ENCODE results near the gene SLC41A2. TPM values are rescaled to one million over a fixed set of nuclear protein-coding genes. Genes with fewer than 3 reads are reported as not detected.
"Not testable (repeated sequence)": the region's sequence is repeated elsewhere in the genome, so short reads cannot be mapped to it uniquely, and the experiment has no call there.

The SLC41A2 gene
- total RNA-seq, 1 experiment from 2014 or later, result 2.1 TPM

DNA sequence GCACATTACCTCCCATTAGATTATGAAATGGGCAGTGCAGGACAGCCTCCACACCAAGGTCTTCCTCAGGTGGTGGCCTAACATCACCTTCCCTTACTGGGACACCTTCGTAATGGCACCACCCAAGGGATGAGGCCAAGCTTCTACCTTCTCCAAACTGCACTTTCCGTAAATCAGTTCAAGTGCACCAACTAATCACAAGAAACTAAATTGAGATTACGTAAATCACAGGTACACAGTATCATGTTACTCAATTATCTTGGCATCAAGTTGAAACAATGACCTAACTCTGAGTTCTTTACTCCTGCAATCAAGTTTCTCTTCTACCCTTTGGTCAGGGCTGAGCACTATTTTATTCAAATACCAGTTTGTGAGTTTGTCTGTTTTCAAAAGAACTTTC is 13.8 kb downstream of the SLC41A2 start:
- Histone ChIP-seq H3K9me2 (replicated peaks; ENCODE audit: insufficient read depth, low read length) (no peaks in the 10 kb centered on the region), H4K20me1 (ENCODE audit: insufficient read depth, low read depth, low read length) (no peaks in the 10 kb centered on the region), H3K36me3 (ENCODE audit: insufficient read depth, low read length) (no peaks in the 10 kb centered on the region), H3K27ac (ENCODE audit: low read length) (no peak overlapping the region), H3K4me2 (ENCODE audit: low read depth, low read length, poor library complexity, severe bottlenecking) (no peak overlapping the region), H3K4me3 (ENCODE audit: low read length) (no peak overlapping the region), H3K27me3 (ENCODE audit: low read length) (no peaks in the 10 kb centered on the region), H3K79me2 (ENCODE audit: low read length) (no peaks in the 10 kb centered on the region), H2AFZ (ENCODE audit: low read length) (no peak overlapping the region), H3K9me3 (ENCODE audit: low read length) (no peaks in the 10 kb centered on the region), H3K9ac (ENCODE audit: low read length) (no peak overlapping the region), H3K4me1 (ENCODE audit: low read length) (no peaks in the 10 kb centered on the region)
- DNase-seq, result no peak

DNA sequence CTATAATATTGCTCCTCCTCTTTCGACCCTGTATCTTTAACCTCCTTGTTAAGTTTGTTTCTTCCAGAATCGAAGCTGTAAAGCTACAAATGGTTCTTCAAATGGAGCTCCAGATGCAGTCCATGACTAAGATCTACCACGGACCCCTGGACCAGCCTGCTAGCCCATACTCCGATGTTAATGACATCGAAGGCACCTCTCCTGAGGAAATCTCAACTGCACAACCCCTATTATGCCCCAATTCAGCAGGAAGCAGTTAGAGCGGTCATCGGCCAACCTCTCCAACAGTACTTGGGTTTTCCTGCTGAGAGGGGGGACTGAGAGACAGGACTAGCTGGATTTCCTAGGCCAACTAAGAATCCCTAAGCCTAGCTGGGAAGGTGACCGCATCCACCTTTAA is 14.7 kb downstream of the SLC41A2 start:
- not testable (repeated sequence) for H3K27ac ChIP-seq (ENCODE audit: low read length); H4K20me1 ChIP-seq (ENCODE audit: insufficient read depth, low read depth, low read length); DNase-seq; H3K9ac ChIP-seq (ENCODE audit: low read length); H3K4me2 ChIP-seq (ENCODE audit: low read depth, low read length, poor library complexity, severe bottlenecking); H3K9me3 ChIP-seq (ENCODE audit: low read length); H3K79me2 ChIP-seq (ENCODE audit: low read length); H2AFZ ChIP-seq (ENCODE audit: low read length); H3K4me1 ChIP-seq (ENCODE audit: low read length); H3K36me3 ChIP-seq (ENCODE audit: insufficient read depth, low read length); H3K4me3 ChIP-seq (ENCODE audit: low read length); H3K9me2 ChIP-seq (replicated peaks; ENCODE audit: insufficient read depth, low read length); H3K27me3 ChIP-seq (ENCODE audit: low read length)

DNA sequence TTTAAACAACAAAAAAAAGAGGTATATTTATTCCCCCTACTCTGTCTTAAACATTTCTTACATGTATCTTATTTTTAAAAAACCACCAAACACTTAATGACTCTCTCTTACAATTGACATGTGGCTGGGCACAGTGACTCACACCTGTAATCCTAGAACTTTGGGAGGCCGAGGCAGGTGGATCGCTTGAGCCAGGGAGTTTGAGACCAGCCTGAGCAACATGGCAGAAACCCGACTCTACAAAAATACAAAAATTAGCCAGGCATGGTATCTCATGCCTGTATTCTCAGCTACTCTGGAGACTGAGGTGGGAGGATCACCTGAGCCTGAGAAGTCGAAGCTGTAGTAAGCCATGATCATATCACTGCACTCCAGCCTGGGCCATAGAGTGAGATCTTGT is 16.0 kb downstream of the SLC41A2 start:
- H3K9me3 ChIP-seq (ENCODE audit: low read length), result no peaks in the 10 kb centered on the region
- DNase-seq, result no peak
- H3K4me3 ChIP-seq (ENCODE audit: low read length), result no peak overlapping the region
- H3K4me2 ChIP-seq (ENCODE audit: low read depth, low read length, poor library complexity, severe bottlenecking), result no peak overlapping the region
- no peak overlapping the region for H3K9ac ChIP-seq (ENCODE audit: low read length)
- no peaks in the 10 kb centered on the region for H3K79me2 ChIP-seq (ENCODE audit: low read length)
- no peaks in the 10 kb centered on the region for H3K36me3 ChIP-seq (ENCODE audit: insufficient read depth, low read length)
- H3K27ac ChIP-seq (ENCODE audit: low read length), result no peak overlapping the region
- no peaks in the 10 kb centered on the region for H3K9me2 ChIP-seq (replicated peaks; ENCODE audit: insufficient read depth, low read length)
- no peak overlapping the region for H2AFZ ChIP-seq (ENCODE audit: low read length)
- H3K27me3 ChIP-seq (ENCODE audit: low read length), result no peaks in the 10 kb centered on the region
- no peaks in the 10 kb centered on the region for H3K4me1 ChIP-seq (ENCODE audit: low read length)
- no peaks in the 10 kb centered on the region for H4K20me1 ChIP-seq (ENCODE audit: insufficient read depth, low read depth, low read length)

DNA sequence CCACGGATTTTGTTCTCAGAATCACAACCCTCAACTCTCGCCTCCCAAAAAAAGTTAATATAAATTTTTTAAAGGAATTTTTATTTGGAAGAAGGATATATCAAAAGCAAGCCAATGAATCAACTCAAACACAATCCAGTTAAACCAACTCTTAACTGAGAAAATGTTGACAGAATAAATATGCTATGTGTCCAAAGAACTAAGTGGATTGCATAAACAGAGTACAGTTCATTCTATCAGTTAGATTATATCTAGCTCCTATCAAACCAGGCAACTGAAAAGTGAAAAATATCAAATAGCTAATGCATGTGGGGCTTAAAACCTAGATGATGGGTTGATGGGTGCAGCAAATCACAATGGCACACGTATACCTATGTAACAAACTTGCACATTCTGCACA is 16.6 kb downstream of the SLC41A2 start:
- no peak for DNase-seq
- Histone ChIP-seq H3K4me3 (ENCODE audit: low read length) (no peak overlapping the region), H4K20me1 (ENCODE audit: insufficient read depth, low read depth, low read length) (no peaks in the 10 kb centered on the region), H3K4me2 (ENCODE audit: low read depth, low read length, poor library complexity, severe bottlenecking) (no peak overlapping the region), H3K27ac (ENCODE audit: low read length) (no peak overlapping the region), H3K9ac (ENCODE audit: low read length) (no peak overlapping the region), H3K4me1 (ENCODE audit: low read length) (no peaks in the 10 kb centered on the region), H3K36me3 (ENCODE audit: insufficient read depth, low read length) (no peaks in the 10 kb centered on the region), H2AFZ (ENCODE audit: low read length) (no peak overlapping the region), H3K9me3 (ENCODE audit: low read length) (no peaks in the 10 kb centered on the region), H3K27me3 (ENCODE audit: low read length) (no peaks in the 10 kb centered on the region), H3K9me2 (replicated peaks; ENCODE audit: insufficient read depth, low read length) (no peaks in the 10 kb centered on the region), H3K79me2 (ENCODE audit: low read length) (no peaks in the 10 kb centered on the region)

DNA sequence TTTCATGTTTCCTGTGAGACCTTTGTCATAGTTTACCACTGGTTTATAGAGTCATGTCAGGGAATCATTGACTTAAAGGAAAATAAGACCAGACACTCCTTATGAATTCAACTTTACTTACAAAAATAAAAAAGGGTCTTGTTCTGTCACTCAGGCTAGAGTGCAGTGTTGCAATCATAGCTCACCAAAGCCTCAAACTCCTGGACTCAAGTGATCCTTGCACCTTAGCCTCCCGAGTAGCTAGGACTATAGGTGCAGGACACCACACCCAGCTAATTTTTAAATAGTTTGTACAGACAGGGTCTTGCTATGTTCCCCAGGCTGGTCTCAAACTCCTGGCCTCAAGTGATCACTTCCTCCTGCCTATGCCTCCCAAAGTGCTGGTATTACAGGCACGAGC is 19.0 kb downstream of the SLC41A2 start:
- no peak for DNase-seq
- no peak overlapping the region for H2AFZ ChIP-seq (ENCODE audit: low read length)
- no peak overlapping the region for H3K27ac ChIP-seq (ENCODE audit: low read length)
- no peak overlapping the region for H3K9ac ChIP-seq (ENCODE audit: low read length)
- H3K9me3 ChIP-seq (ENCODE audit: low read length), result no peaks in the 10 kb centered on the region
- no peaks in the 10 kb centered on the region for H3K4me1 ChIP-seq (ENCODE audit: low read length)
- H3K4me3 ChIP-seq (ENCODE audit: low read length), result no peak overlapping the region
- no peaks in the 10 kb centered on the region for H4K20me1 ChIP-seq (ENCODE audit: insufficient read depth, low read depth, low read length)
- H3K79me2 ChIP-seq (ENCODE audit: low read length), result no peaks in the 10 kb centered on the region
- no peaks in the 10 kb centered on the region for H3K27me3 ChIP-seq (ENCODE audit: low read length)
- H3K4me2 ChIP-seq (ENCODE audit: low read depth, low read length, poor library complexity, severe bottlenecking), result no peak overlapping the region
- H3K36me3 ChIP-seq (ENCODE audit: insufficient read depth, low read length), result no peaks in the 10 kb centered on the region
- H3K9me2 ChIP-seq (replicated peaks; ENCODE audit: insufficient read depth, low read length), result no peaks in the 10 kb centered on the region

DNA sequence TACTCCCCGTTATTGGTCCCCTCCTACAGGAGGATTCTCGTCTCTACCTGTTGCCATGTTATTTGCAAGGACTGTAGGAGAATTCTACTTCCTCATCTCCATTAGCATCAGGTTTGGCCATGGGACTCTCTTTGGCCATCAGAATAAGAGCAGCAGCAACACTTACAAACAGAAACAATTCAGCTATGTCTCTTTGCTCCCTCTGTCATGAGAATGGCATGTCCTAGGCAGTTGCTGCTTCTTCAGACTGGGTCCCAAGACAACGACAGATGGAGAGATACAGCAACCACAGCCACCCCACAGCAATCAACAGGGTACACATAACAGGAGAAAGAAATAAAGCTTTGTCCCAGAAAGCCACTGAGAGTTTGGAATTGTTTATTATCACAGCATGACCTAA is 19.7 kb downstream of the SLC41A2 start:
- no peak overlapping the region for H3K4me2 ChIP-seq (ENCODE audit: low read depth, low read length, poor library complexity, severe bottlenecking)
- no peaks in the 10 kb centered on the region for H3K4me1 ChIP-seq (ENCODE audit: low read length)
- no peak overlapping the region for H3K27ac ChIP-seq (ENCODE audit: low read length)
- DNase-seq, result no peak
- no peak overlapping the region for H3K9ac ChIP-seq (ENCODE audit: low read length)
- H3K4me3 ChIP-seq (ENCODE audit: low read length), result no peak overlapping the region
- H3K27me3 ChIP-seq (ENCODE audit: low read length), result no peaks in the 10 kb centered on the region
- H3K9me2 ChIP-seq (replicated peaks; ENCODE audit: insufficient read depth, low read length), result no peaks in the 10 kb centered on the region
- H3K79me2 ChIP-seq (ENCODE audit: low read length), result no peaks in the 10 kb centered on the region
- H3K9me3 ChIP-seq (ENCODE audit: low read length), result no peaks in the 10 kb centered on the region
- H3K36me3 ChIP-seq (ENCODE audit: insufficient read depth, low read length), result no peaks in the 10 kb centered on the region
- no peaks in the 10 kb centered on the region for H4K20me1 ChIP-seq (ENCODE audit: insufficient read depth, low read depth, low read length)
- H2AFZ ChIP-seq (ENCODE audit: low read length), result no peak overlapping the region

DNA sequence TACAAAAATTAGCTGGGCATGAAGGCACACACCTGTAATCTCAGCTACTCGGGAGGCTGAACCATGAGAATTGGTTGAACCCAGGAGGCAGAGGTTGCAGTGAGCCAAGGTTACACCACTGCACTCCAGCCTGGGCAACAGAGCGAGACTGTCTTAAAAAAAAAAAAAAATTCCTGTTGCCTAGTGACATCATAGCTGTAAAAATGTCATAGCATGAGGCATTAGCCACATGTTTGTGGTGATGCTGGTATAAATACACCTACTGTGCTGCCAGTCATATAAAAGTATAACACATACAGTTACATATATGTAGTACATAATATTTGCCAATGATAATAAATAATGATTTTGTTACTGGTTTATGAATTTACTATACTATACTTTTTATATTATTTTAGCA is 22.2 kb downstream of the SLC41A2 start:
- Histone ChIP-seq H3K27me3 (ENCODE audit: low read length) (no peaks in the 10 kb centered on the region), H3K9me2 (replicated peaks; ENCODE audit: insufficient read depth, low read length) (no peaks in the 10 kb centered on the region), H2AFZ (ENCODE audit: low read length) (no peak overlapping the region), H3K4me3 (ENCODE audit: low read length) (no peak overlapping the region), H4K20me1 (ENCODE audit: insufficient read depth, low read depth, low read length) (no peaks in the 10 kb centered on the region), H3K27ac (ENCODE audit: low read length) (no peak overlapping the region), H3K9me3 (ENCODE audit: low read length) (no peaks in the 10 kb centered on the region), H3K4me2 (ENCODE audit: low read depth, low read length, poor library complexity, severe bottlenecking) (no peak overlapping the region), H3K4me1 (ENCODE audit: low read length) (no peaks in the 10 kb centered on the region), H3K9ac (ENCODE audit: low read length) (no peak overlapping the region), H3K79me2 (ENCODE audit: low read length) (no peaks in the 10 kb centered on the region), H3K36me3 (ENCODE audit: insufficient read depth, low read length) (no peaks in the 10 kb centered on the region)
- DNase-seq, result no peak

DNA sequence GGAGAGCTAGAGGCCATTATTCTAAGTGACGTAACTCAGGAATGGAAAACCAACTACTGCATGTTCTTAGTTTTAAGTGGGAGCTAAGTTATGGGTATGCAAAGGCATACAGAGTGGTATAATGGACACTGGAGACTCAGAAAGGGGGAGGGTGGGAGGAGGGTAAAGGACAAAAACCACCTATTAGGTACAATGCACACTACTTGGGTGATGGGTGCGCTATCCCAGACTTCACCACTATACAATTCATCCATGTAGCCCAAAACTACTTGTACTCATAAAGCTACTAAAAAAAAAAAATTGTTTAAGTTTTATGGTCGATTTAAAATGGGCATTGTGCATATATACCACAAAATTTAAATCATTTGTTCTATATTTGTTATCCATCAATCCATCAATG is 24.3 kb downstream of the SLC41A2 start:
- H3K27ac ChIP-seq (ENCODE audit: low read length), result no peak overlapping the region
- H3K4me3 ChIP-seq (ENCODE audit: low read length), result no peak overlapping the region
- H3K4me2 ChIP-seq (ENCODE audit: low read depth, low read length, poor library complexity, severe bottlenecking), result no peak overlapping the region
- H3K9ac ChIP-seq (ENCODE audit: low read length), result no peak overlapping the region
- H3K9me2 ChIP-seq (replicated peaks; ENCODE audit: insufficient read depth, low read length), result no peaks in the 10 kb centered on the region
- no peaks in the 10 kb centered on the region for H4K20me1 ChIP-seq (ENCODE audit: insufficient read depth, low read depth, low read length)
- no peaks in the 10 kb centered on the region for H3K79me2 ChIP-seq (ENCODE audit: low read length)
- H3K36me3 ChIP-seq (ENCODE audit: insufficient read depth, low read length), result no peaks in the 10 kb centered on the region
- no peak for DNase-seq
- H2AFZ ChIP-seq (ENCODE audit: low read length), result no peak overlapping the region
- H3K4me1 ChIP-seq (ENCODE audit: low read length), result no peaks in the 10 kb centered on the region
- no peaks in the 10 kb centered on the region for H3K27me3 ChIP-seq (ENCODE audit: low read length)
- no peaks in the 10 kb centered on the region for H3K9me3 ChIP-seq (ENCODE audit: low read length)

DNA sequence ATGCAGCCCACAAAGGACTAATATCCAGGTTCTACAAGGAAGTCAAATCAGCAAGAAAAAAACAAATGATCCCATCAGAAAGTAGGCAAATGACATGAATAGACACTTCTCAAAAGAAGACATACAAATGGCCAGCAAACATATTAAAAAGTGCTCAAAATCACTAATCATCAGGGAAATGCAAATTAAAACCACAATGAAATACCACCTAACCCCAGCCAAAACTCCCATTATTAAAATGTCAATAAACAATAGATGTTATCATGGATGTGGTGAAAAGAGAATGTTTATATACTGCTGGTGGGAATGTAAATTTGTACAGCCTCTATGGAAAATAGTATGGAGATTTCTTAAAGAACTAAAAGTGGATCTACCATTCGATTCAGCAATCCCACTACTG is 25.0 kb downstream of the SLC41A2 start:
- Histone ChIP-seq H3K4me1 (ENCODE audit: low read length) (no peaks in the 10 kb centered on the region), H3K27ac (ENCODE audit: low read length) (no peak overlapping the region), H2AFZ (ENCODE audit: low read length) (no peak overlapping the region), H3K9me2 (replicated peaks; ENCODE audit: insufficient read depth, low read length) (no peaks in the 10 kb centered on the region), H3K79me2 (ENCODE audit: low read length) (no peaks in the 10 kb centered on the region), H3K9ac (ENCODE audit: low read length) (no peak overlapping the region), H4K20me1 (ENCODE audit: insufficient read depth, low read depth, low read length) (no peaks in the 10 kb centered on the region), H3K36me3 (ENCODE audit: insufficient read depth, low read length) (no peaks in the 10 kb centered on the region), H3K9me3 (ENCODE audit: low read length) (no peaks in the 10 kb centered on the region), H3K4me3 (ENCODE audit: low read length) (no peak overlapping the region), H3K4me2 (ENCODE audit: low read depth, low read length, poor library complexity, severe bottlenecking) (no peak overlapping the region), H3K27me3 (ENCODE audit: low read length) (no peaks in the 10 kb centered on the region)
- no peak for DNase-seq
